HG03280 (cell line): ENCODE measurements around the gene TSBP1.
"Not testable (repeated sequence)": the region's sequence is repeated elsewhere in the genome, so short reads cannot be mapped to it uniquely, and the experiment has no call there.

Source experiments
- ATAC-seq: cut with Tn5 transposase; IDR thresholded peaks from one replicate; pipeline ENCODE4 v1.9.1; 2021; ENCODE audit warnings: mild to moderate bottlenecking, moderate library complexity; ENCODE audit not compliant: unreplicated experiment

The TSBP1 gene

DNA sequence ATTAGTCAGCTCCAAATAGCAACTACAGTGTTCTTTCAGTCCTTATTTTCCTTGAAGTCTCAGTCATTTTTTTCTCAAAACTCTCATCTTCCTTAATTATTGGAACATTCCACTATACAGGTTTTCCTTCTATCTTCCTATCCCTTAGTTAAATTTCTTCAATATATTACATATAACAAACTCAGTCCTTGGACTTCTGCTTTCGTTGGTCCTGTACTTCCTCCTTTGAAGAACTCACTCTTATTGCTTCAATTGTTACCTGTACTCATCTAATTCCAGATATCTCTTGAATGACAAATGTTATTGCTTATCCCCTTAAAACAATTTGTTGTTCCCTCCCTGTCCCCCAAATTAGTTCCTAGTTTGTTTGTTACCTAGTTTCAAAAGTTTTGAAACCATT lies 80.2 kb downstream of the TSBP1 start:
- no peak for ATAC-seq

DNA sequence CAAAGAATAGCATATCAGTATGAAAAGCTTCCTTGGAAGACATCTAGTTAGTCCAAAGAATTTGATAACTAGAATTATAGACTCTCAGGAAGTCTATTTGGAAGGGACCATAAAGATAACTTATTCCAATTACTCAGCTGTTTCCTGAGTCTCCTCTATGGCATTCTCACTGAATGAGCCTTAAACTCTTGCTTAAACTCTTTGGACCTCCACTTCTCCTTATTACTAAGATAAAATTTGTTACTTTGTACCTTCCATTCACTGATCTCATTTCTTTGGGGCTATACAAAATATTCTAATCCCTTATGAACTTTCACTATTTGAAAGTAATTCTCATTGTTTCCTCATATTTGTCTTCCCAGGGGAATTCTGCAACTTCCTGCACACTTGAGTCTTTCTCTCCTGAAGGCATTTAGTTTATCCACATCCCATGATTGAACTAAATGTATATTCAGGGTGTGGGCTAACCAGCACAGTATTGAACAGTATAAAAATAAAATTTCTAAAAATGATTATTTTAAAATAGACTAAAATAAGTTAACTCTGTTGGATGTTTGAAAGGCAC lies 80.7 kb downstream of the TSBP1 start:
- ATAC-seq: no peak

- ATAC-seq: no peak
Observed at GRCh38 chr6:32288426-32288825, 83.3 kb downstream of the TSBP1 start.

- ATAC-seq: not testable (repeated sequence)
Observed at GRCh38 chr6:32273801-32274577, 97.7 kb downstream of the TSBP1 start.

GRCh38 chr6:32271429-32271828 lies 100.3 kb downstream of the TSBP1 start:
- ATAC-seq: no peak

DNA sequence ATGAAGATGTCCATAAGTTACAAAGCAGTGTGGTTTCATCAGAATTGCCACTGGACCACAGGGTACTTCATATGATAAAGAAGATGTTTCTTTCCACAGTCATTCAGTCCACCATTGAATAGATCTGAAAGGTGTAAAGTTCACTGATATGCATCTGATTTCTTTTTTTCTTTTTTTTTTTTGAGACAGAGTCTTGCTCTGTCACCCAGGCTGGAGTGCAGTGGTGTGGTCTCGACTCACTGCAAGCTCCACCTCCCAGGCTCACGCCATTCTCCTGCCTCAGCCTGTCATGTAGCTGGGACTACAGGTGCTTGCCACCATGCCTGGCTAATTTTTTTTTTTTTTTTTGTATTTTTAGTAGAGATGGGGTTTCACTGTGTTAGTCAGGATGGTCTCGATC lies 103.2 kb downstream of the TSBP1 start:
- not testable (repeated sequence) for ATAC-seq

- ATAC-seq: no peak
Observed at GRCh38 chr6:32267035-32267434, 104.7 kb downstream of the TSBP1 start.

DNA sequence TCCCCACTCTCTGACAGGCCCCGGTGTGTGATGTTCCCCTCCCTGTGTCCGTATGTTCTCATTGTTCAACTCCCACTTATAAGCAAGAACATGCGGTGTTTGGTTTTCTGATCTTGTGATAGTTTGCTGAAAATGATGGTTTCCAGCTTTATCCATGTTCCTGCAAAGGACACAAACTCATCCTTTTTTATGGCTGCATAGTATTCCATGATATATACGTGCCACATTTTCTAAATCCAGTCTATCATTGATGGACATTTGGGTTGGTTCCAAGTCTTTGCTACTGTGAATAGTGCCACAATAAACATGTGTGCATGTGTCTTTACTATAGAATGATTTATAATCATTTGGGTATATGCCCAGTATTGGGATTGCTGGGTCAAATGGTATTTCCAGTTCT lies 114.4 kb downstream of the TSBP1 start:
- ATAC-seq: not testable (repeated sequence)

- no peak for ATAC-seq
Observed at GRCh38 chr6:32255199-32256153, 116.2 kb downstream of the TSBP1 start.

- no peak for ATAC-seq
Observed at GRCh38 chr6:32254761-32255198, 116.9 kb downstream of the TSBP1 start.

- no peak for ATAC-seq
Observed at GRCh38 chr6:32252331-32253009, 119.2 kb downstream of the TSBP1 start.

DNA sequence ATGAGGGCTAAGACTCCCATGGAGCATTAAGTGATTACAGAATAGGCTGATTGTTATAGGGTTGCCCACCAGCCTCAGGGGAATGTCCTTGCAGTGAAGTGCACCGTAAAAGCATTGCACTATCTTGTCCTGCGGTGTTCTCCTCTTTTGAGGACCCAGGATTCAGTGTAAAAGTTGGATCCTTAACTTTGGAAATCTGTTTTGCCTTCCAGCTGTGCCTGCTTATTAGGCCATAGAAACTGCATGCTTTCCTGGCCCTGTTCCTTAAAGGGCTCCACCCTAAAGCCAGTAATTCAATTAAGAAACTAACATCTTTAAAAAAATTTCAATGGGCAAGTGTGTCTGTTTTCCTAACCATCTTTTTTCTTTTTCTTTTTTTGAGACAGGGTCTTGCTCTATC lies 122.4 kb downstream of the TSBP1 start:
- no peak for ATAC-seq

DNA sequence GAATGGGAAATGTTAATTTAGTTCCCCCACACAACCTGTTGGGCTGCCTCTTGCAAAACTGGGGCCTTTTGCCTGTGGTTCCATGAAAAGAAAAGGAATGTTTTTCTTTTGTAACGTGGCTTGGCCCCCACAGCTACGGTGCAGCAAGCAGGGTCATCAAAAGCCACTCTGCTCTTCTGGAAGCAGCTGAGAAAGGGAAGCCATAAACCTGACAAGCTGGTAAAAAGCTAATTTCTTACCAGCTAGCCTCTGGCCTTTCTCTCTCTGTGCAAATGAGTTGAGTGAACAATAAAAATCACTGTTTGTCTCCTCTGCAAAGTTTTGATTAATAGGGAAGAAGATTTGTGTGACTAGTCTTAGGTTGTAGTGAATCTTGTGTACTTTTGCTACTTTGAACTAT lies 124.3 kb downstream of the TSBP1 start:
- no peak for ATAC-seq

GRCh38 chr6:32244946-32245398 lies 126.7 kb downstream of the TSBP1 start:
- no peak for ATAC-seq

GRCh38 chr6:32244270-32244669 lies 127.4 kb downstream of the TSBP1 start:
- ATAC-seq: no peak
